ENCODE measurements around the gene SOCS7.

Gene SOCS7

DNA sequence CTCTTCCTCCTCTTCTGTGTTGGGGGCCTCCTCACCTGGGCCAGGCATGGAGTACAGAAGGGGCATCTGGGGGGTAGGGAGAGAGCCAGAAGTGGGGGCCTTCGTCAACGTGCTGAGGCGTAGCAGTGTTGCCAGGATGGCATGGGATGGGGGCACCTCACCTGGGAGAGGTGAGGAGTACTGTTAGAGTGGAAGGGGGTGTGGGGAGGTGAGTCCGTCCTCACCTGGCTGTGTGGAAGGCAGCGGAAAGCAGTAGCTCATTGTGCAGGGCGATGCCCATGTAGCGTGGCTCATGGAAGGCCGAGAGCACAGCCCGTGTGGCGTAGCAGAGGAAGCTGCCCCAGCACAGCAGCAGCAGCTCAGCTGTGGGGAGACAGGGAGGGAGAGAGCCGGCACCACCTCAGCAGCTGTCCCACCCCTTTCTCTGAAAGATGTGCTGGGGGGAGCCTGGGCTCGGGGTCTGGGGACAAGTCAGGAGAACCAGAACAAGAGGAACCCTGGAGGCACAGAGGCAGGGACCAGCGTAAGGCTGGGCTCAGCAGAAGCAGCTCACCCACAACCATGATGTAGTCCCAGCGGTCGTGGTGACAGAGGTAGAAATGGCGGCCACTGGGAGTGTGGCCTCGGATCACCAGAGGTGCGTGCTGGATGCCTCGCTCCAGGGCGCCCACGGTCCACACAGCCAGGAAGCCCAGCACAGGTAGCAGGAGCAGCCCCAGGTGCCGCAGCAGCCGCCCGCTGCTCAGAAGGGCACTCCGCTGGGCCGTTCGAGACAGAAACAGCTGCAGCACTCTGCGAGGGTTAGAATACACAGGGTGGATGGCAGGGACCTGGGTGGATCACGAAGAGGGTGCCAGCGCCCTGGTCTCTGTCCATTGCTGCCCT, 16.9 kb upstream of the SOCS7 start:
- in situ Hi-C loops (cut with HindIII; ENCODE audit: low sequenced_read_pairs): no loop called here

DNA sequence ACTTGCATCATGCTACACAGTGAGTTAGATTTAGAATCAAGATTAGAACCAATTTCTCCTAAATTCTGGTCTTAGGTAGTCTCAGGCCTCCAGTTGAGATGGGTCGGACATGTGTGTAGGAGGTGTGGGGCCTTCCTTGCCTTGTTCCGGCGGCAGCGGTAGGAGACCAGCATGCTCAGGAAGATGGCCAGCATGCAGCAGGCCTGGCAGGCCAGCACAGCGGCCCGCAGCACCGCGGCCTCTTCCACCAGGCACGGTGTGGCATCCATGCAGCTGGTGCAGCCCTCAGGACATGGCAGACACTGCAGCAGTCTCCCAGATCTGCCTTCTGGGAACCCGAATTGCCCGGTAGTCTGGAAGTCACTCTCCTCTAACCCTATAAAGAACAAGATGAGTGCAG, 14.8 kb upstream of the SOCS7 start:
- in situ Hi-C loops (cut with HindIII; ENCODE audit: low sequenced_read_pairs): no loop called here

- in situ Hi-C loops (cut with HindIII; ENCODE audit: low sequenced_read_pairs): no loop called here
Observed at GRCh38 chr17:38338053-38338452, 13.6 kb upstream of the SOCS7 start.

DNA sequence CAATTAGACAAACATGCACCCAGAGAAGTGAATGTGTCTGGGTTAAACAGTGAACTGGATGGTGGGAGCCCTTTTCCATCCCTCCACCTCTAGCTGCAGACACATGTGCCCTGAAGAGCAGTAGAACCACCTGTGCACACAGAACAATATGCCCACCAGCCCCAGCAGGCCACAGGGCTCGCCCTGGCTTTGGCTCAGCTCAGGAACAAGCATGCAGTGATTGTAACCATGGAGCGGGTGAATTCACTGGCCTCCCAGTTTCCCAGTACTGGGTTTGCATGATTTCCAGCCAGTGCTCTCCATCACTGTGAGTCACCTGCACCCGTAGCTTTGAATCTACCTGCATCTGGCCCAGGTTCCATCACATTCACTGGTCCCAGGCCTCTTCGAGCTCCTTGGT, 13.1 kb upstream of the SOCS7 start:
- in situ Hi-C loops (cut with HindIII; ENCODE audit: low sequenced_read_pairs): no loop called here

- in situ Hi-C loops (cut with HindIII; ENCODE audit: low sequenced_read_pairs): no loop called here
Observed at GRCh38 chr17:38339891-38340290, 11.8 kb upstream of the SOCS7 start.

DNA sequence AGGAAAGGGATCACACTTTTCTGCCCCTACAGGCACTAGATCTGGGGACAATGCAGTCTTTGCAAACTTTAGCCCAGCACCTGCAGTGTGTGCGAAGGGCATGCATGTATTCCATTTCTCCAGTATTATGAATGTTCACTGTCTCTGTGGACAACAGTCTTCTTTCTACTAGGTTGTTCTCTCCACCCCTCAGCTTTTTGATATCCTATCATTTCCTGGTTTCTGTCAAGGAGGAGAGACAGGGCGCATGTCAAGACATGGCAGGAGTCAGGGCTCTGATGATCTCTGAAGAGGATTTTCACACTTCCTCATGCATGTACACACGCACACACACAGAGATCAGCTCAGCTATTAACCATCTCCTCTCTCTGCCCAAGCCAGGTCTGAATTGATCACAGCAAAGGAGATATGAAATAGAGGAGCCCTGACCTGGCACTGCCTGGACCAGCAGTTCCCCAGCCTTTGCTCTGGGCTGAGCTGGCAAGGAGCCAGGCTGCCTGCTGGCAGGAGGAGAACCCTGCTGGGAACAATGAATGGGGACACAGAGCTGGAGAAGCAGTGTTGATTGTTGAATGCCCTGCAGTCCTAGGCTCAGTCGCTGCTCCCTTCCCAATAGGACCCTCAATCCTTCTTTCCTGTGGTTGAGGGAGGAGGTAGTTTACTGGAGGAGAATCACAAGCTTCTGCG, 10.5 kb upstream of the SOCS7 start:
- in situ Hi-C loops (cut with HindIII; ENCODE audit: low sequenced_read_pairs): no loop called here

- in situ Hi-C loops (cut with HindIII; ENCODE audit: low sequenced_read_pairs): no loop called here
Observed at GRCh38 chr17:38342886-38343607, 8.6 kb upstream of the SOCS7 start.

- in situ Hi-C loops (cut with HindIII; ENCODE audit: low sequenced_read_pairs): no loop called here
Observed at GRCh38 chr17:38343608-38344419, 7.8 kb upstream of the SOCS7 start, which contains the start of gene GPR179. Gene GPR179, minus strand, starts transcription at chr17:38343956. Its CDS starts 167 bp downstream, at chr17:38343789.

DNA sequence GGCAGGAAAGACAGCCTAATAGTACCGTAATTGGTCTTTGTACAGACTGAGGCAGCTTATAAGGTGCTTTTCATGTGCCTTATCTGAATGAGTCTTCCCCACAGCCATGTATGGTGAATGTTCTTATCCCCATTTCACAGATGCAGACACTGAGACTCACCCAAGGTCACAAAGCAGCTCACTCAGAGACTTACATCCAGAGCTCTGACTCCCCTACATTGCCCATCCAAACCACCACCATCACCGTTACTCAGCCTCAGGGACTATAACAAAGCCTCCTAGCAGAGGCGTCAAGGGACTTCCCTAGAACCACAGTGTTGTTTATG, 7.3 kb upstream of the SOCS7 start:
- in situ Hi-C loops (cut with HindIII; ENCODE audit: low sequenced_read_pairs): no loop called here

DNA sequence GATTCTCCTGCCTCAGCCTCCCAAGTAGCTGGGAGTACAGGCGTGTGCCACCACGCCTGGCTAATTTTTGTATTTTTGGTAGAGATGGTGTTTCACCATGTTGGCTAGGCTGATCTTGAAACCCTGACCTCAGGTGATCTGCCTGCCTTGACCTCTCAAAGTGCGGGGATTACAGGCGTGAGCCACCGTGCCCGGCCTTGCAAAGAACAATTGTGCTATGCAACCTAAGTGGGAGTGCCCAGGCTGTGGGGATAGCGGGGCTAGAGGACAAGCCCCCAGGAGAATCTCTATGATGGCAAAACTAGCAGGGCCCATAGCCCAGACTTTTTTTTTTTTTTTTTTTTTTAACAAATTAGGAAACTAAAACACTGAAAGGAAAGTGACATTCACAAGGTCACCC, 5.9 kb upstream of the SOCS7 start:
- in situ Hi-C loops (cut with HindIII; ENCODE audit: low sequenced_read_pairs): no loop called here

GRCh38 chr17:38349097-38349730, 2.4 kb upstream of the SOCS7 start:
- in situ Hi-C loops (cut with HindIII; ENCODE audit: low sequenced_read_pairs): no loop called here

DNA sequence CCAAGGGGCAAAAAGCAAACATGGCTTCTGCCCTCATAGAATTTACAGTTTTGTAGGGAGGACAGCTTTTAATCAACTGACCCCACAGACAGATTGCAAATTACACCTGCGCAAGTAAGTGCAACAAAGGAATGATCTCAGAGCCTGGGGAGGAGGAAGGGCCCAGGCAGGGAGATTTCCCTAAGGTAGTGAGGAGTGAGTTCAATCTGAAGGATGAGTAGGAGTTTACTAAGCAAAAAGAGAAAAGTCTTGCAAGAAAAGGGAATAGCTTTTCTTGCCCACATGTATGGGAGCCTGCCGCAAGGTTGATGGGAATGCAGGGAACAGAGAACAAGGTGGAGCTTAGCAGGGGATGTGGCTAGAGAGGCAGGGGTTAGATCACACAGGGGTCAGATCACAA, 1.6 kb upstream of the SOCS7 start:
- in situ Hi-C loops (cut with HindIII; ENCODE audit: low sequenced_read_pairs): no loop called here

DNA sequence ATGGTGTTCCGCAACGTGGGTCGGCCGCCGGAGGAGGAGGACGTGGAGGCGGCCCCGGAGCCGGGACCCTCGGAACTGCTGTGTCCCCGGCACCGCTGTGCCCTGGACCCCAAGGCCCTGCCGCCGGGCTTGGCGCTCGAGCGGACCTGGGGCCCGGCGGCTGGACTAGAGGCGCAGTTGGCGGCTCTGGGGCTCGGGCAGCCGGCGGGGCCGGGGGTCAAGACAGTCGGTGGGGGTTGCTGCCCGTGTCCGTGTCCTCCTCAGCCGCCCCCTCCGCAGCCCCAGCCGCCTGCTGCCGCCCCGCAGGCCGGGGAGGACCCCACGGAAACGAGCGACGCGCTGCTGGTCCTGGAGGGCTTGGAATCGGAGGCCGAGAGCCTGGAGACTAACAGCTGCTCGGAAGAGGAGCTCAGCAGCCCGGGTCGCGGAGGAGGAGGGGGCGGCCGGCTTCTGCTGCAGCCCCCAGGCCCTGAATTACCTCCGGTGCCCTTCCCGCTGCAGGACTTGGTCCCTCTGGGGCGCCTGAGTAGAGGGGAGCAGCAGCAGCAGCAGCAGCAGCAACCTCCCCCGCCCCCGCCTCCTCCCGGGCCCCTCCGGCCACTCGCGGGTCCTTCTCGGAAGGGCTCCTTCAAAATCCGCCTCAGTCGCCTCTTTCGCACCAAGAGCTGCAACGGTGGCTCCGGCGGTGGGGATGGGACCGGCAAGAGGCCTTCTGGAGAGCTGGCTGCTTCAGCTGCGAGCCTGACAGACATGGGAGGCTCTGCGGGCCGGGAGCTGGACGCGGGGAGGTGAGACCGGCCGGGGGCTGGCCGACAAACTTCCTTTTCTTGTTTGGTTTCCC, 821 bp downstream of the SOCS7 start:
- in situ Hi-C loops (cut with HindIII; ENCODE audit: low sequenced_read_pairs): no loop called here

- in situ Hi-C loops (cut with HindIII; ENCODE audit: low sequenced_read_pairs): no loop called here
Observed at GRCh38 chr17:38353086-38353604, 1.5 kb downstream of the SOCS7 start.

GRCh38 chr17:38353668-38354067, 2.0 kb downstream of the SOCS7 start:
- in situ Hi-C loops (cut with HindIII; ENCODE audit: low sequenced_read_pairs): no loop called here

DNA sequence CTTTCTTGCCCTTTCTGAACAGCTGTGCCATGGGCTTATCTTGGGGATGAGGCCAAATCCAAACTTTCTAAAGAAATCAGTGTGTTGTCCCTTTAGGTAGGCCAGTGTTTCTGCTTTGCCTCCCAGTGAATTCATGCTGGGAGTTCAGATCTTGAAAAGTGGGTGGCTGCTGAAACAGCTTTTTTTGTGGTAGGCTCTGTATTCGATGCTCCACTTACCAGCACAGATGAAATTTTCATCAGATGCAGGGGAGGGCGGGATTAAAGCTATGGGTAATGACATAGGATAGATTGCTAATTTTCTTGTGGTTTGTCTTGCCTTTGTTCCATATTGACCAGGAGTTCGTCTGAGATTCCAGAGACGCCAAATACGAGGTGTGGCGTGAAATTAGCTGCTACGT, 2.8 kb downstream of the SOCS7 start:
- in situ Hi-C loops (cut with HindIII; ENCODE audit: low sequenced_read_pairs): no loop called here

DNA sequence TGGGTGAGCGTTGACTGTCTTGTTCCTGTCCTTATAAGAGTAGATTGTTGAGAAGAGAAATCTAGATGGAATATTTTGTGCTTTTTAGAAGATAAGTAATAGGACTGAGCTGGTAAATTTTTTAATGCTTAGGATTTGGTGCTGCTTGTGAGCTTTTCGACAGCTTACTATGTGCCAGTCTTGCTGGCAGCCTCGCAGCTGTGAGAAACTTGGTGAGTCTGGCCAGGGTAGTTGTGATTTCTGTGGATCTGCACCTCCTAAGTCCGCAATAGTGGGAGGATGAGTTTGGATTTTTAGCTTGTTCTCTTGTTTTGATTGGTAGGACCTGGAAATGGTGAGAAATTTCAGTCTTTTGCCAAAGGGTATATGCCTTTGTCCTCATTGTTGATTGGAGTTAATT, 3.6 kb downstream of the SOCS7 start:
- in situ Hi-C loops (cut with HindIII; ENCODE audit: low sequenced_read_pairs): no loop called here

DNA sequence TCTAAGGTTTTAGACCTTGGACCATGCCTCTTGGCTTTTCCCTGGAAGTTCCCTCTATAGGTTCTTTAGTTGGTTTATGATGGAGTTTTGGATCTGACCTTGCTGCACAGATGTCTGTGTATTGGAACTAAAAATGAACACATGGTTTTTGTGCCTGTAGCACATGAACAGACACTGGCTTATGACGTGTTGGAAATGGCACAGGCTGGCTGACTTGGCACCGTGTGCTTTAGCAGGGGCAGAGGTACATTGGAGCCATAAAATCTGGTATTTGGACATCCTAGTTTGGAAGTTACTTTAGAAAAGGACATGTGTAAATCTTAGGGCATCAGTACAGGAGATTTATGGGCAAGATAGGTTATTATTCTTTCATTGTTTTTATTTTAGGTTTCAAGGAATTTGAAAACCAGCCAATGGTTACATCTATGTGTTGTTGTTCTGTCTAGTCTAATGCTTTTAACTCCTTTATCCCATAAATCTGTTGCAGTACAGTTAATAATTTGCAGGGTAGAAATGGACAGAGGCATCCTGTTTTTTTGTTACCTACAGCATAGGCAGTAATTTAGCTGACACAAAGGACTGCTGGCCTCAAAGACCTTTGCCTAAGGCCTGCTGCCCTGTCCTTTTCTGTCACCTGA, 6.0 kb downstream of the SOCS7 start:
- in situ Hi-C loops (cut with HindIII; ENCODE audit: low sequenced_read_pairs): no loop called here

All from DLD1 (cell line).